Ramos (cell line): ENCODE data around the gene DNAH3.
"Not testable (repeated sequence)": the region's sequence is repeated elsewhere in the genome, so short reads cannot be mapped to it uniquely, and the experiment has no call there.

Experiments
- in situ Hi-C: fragments of 300-500 bp; cut with MboI; formaldehyde crosslinking; loops from one replicate; pipeline ENCODE4 v1.14.3; 2022; ENCODE audit warnings: low sequenced_read_pairs; ENCODE audit not compliant: unreplicated experiment

The DNAH3 gene

DNA sequence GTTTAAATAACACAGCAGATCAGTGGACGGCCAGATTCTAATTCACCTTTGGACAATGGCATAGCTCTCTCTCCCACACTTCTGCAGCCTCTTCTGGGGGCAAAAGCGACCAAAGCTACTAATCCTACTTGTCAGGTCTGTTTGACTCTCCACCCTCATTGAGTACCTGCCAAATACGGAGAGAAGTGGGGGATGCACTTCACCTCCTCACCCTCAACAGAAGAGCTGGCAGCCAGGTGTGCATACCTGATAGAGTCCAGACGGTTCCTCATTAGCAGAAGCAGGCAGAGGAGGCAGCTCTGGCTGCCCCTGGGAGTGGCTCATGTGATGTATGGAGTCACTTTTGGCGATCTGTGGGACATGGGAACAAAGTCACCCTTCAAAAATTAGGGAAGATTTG lies 4.9 kb downstream of the DNAH3 start:
- in situ Hi-C loops = no loop called here

DNA sequence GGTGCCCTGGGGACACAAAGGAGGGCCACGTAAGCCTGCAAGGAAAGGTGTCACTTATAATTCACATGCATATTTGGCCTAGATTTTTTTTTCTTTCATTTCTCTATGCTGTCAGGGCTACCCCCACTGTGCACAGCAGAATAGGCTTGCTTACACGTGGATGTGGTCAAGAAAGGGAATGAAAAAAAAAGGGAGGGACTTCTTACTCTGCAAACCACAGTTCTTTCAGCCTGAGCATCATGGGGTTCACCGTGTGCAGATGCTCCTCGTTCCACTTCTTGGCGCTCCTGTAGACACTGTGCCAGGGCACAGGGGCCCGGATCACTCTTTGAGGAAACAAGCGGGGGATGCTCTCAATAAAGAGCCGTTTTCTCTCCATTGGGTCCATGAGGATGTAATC lies 16.6 kb downstream of the DNAH3 start:
- in situ Hi-C loops = no loop called here

DNA sequence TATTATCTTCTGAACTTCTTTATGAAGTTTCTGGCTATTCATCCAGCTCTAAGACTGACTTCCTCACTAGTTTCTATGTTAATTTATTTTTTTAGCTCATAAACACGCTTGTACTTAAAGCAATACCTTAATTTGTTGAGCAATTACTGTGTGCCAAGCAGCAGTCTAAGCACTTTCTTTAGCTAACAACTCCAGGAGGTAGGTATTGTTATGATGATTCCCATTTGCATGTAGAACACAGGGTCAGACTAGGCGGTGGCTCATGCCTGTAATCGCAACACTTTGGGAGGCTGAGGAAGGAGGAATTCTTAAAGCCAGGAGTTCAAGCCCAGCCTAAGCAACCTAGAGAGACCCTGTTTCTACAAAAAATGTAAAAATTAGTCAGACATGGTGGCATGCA lies 19.8 kb downstream of the DNAH3 start:
- in situ Hi-C loops = no loop called here

DNA sequence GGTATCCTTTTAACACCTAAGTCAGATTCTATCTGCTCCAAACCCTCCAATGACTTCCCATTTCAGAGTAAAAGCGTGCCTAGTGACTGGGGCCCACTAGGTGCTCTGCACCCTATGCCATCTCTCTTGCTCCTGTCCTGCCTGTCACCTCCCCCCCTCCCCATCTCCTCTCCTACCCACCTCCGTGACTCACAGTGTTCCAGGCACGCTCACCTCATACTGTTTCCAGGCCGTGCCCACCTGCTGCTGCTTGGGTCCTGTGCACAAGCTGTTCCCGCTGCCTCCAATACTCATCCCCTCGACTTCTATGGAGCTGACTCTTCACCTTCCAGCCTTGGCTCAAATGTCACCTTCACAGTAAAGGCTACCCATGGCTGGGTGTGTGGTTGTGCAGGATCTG lies 21.7 kb downstream of the DNAH3 start:
- in situ Hi-C loops = no loop called here

DNA sequence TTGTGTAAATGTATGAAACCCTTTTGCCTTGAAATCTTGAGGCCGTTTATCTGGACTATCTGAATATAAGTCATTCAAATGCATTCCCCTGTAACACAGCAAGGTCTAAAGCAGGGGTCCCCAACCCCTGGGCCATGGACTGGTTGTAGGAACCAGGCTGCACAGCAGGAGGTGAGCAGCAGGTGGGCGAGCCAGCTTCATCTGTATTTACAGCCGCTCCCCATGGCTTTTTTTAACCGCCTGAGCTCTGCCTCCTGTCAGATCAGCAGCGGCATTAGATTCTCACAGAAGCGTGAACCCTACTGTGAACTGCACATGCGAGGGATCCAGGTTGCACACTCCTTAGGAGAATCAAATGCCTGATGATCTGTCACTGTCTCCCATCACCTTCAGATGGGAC lies 24.1 kb downstream of the DNAH3 start:
- in situ Hi-C loops = no loop called here

DNA sequence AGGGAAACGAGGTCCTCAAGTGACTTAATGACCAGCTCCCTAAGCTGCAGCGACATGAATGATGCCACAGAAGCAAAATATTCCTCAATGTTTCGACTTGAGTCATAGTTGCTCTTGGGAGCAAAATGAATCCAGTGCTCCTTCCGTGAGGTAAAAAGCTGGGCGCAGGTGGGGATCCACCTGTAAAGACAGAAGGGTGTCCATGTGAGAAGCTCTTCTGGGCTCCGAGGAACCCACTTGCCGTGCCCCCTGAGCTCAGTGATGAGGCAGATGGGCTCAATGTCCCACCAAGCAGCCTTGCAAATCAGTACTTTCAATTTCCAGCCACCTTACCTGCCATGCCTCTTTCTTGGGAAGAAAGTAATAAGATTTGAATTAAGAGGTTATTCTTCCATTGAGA lies 25.5 kb downstream of the DNAH3 start:
- in situ Hi-C loops = no loop called here

DNA sequence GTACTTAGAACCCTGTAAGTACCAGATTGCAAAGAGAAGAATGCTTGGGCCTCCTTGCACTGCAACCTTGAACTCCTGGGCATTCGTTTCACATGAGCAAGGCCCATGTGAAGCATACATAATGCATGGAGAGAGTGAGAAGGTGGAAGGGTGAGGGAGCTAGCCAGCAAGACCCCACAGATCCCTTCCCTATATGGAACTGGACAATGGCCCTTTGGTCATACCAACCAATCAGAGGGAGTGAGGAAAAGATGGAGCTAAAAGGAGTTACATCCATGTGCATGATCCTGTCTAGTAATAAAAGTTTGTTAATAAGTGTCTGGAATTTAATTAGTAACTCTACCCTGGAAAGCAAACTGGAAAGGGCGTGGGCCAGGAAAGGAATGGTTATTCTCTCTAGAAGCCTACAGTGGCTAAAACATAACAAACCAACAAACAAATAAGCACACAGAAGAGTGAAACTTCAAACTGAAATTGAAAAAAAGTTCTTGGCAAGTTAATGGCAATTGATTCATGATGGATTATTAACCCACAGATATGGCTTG lies 29.6 kb downstream of the DNAH3 start:
- in situ Hi-C loops = no loop called here

DNA sequence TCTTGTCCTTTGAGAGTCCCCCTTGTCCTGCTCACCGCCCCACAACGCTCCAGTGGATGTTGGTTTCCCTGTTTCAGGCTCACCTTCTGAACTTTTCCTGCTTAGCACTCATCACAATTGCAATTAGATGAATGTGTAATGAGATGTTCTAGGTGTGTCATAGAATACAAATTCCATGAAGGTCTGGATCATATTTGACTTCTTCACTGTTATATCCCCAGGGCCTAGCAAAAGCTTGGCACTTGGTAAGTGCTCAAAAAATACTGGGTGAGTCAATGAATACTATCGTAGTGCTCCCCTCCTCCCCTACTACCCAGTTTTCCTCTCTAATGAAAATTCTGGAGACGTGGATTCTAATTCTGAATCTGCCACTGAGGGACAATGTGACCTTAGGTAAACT lies 33.1 kb downstream of the DNAH3 start:
- in situ Hi-C loops = no loop called here

DNA sequence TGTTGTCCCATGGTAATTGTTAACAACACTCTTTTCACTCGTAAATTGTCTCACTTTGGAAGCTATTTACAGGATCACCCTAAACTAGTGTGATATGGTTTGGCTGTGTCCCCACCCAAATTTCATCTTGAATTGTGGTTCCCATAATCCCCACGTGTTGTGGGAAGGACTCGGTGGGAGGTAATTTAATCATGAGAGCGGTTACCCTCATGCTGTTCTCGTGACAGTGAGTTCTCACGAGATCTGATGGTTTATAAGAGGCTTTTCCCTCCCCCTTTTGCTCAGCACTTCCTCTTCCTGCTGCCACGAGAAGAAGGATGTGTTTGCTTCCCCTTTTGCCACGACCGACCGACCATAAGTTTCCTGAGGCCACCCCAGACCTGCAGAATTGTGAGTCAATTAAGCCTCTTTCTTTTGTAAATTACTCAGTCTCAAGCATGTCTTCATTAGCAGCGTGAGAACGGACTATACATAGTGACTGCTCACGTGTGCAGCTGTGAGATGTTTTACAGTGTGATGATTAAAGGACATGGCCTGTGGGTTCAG lies 34.4 kb downstream of the DNAH3 start:
- in situ Hi-C loops = no loop called here

DNA sequence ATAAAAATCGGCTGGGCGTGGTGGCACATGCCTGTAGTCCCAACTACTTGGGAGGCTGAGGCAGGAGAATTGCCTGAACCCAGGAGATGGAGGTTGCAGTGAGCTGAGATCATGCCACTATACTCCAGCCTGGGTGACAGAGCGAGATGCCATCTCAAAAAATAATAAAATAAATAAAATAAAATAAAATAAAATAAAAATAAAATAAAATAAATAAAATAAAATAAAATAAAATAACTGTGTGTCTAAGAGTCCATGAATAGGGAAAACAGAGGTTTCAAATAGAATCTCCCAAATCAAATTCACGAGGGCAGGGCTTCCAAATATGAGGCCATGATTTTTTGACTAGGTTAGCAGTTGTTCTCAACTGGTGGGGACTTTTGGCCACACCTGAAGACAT lies 35.1 kb downstream of the DNAH3 start:
- in situ Hi-C loops = not testable (repeated sequence)

DNA sequence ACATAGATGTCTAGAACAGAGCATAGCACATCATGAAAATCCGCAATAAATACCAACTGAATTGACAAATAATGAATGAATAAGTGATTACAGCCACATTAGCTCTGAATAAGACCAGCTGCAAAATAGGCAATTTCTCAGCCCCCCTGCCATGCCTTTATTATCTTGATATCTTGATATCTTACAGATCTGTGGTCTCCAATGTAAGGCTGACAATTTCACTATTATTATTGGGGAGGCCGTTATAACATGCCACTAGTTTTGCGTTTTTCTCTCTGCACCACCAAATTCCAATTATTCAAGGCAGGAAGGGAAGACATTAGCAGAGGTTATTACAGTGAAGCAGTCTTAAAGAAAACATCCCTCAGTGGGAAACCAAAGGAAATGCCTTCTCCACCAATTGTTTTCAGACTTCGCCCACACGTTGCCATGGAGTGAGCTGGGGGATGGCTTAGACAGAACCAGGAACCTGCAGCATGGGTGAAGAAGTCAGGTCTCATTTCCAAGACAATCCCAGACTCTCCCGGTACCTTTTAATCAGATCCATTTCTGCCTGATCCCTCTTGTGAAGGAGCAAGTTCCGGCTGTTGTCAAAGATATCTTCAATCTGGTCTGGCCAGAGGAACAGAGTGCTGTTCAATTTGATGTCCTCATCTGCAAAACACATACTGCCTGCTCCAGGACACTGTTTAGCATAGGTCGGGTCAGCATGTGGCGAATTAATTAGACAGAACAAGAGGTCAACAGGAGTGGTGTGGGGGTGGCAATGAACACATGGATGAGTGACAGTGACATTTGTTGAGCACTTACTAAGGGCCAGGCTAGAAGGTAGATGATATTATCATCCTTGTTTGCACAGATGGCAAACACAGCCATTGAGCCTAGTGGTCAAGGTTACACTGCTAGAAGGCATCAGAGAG lies 46.4 kb downstream of the DNAH3 start:
- in situ Hi-C loops = no loop called here

DNA sequence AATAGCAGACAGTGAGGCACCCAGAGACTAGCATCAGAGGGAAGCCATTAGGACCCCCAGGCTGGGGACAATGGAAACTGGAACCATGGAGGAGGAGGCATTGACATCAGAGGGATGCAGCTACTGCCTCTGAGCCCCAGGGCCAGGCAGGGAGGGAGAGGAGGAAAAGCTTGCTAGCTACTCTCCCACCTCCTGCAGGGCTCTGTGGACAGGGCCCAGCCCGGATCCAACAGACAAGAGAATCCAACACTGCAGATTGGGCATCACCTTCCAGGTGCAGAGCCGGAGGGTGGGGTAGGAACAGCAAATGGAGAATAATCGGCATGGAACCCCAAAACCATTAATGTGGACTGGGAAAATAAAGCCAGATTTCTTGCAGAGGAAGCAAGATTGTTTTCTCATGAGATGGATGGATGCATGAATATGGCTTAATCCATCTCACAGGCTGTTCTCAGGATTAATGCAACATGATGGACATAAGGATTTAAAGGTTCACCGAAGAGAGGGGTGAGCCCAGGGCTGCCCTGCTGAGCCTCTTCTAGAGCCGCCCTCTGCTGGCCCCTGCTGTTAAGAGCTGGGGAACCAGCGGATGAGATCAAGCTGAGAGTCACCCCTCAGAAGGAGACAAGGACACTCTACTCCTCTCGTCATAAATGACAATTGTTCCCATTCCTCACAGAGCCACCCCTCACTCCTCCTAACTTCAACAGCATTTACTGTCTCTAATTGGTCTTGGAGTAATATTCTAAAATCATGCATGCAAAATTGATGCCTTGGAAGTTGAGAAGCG lies 48.8 kb downstream of the DNAH3 start:
- in situ Hi-C loops = no loop called here

DNA sequence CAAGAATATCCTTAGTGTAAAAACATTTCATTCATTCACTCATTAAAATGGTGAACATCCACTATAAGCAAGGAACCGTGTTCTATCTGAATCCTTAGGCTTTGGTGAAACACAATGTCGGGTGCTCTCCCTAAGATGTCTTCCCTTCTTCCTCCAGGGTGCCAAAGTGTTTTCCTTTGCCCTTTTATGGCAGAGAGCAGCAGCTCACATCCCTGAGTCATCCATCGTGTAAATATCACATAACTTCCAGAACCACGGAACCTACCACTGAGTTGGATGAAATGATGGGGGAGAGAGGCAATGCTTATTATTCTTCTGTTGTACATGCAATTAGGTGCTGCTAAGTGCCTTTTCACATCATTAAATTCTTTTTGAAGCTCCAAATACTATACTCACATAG lies 50.2 kb downstream of the DNAH3 start:
- in situ Hi-C loops = no loop called here

DNA sequence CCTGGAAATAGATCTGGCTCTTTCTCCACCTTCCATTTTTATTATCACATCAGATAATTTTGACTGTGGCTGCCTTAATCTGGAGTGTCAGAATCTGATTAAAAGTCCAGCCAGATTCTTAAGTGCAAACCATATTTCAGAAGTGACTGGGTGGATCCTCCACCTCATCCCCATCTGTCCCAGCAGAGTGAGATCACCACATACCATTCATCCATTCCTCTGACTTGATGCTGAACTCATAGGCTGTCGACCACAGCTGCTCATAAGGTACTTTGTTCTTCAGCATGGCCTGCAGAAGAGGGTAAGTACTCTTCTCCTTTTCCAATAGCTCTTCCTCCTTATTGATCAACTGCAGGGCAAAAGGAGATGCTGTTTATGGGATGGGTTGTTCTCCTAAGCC lies 53.5 kb downstream of the DNAH3 start:
- in situ Hi-C loops = no loop called here

DNA sequence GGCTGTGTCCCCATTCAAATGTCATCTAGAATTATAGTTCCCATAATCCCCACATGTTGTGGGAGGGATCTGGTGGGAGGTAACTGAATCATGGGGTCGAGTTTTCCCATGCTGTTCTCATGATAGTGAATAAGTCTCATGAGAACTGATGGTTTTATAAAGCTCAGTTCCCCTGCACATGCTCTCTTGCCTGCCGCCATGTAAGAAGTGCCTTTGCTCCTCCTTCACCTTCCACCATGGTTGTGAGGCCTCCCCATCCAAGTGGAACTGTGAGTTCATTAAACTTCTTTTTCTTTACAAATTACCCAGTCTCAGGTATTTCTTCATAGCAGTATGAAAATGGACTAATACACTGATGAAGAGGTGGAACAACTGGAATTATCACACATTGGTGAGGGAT lies 55.9 kb downstream of the DNAH3 start:
- in situ Hi-C loops = not testable (repeated sequence)

DNA sequence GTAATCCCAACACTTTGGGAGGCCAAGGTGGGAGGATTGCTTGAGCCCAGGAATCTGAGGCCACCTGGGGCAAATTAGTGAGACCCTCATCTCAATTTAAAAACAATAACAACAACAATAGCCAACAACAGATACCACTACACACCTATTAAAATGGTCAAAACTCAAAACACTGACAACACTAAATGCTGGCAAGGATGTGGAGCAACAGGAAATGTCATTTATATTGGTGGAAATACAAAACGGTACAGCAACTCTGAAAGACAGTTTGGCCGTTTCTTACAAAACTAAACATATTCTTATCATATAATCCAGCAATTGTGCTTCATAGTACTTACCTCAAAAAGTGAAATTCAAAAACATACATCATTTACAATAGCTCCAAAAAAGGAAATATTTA lies 57.7 kb downstream of the DNAH3 start:
- in situ Hi-C loops = no loop called here

DNA sequence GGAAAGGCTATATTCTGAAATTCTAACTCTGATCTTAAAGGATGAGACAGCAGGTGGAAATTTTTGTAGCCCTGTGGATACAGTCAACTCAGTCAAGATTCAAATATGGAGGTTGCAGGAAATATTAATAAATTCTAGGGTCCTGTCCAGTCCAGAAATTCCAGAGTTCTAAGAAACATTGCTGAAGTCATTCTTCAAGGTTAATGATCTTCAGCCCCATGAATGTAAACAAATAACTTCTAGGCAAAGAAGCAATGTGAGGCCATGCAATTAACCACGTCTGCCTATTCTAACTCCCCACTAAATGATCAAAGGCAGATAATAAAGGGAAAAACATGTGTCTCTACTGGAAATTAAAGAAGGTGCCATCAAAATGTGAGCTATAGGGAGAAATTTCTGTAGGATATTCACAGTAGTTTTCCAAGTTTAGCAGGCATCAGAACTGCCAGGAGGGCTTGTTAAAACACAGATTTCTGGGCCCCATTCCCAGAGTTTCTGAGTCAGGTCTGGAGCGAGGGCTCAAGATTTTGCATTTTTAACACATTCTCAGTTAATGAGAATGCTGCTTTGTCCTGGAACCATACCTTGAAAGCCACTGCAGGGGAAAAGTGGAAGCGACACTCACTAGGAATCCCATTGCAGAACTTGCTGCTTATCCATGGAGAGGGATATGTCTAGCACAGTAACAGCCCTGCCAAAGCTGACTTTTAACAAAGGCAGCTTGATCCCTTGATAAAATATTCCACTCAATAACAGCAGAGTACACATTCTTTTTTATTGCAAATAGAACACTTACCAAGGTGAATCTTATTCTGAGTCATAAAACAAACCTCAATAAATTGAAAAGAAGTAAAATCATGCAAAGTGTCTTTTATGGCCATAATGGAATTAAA lies 61.8 kb downstream of the DNAH3 start:
- in situ Hi-C loops = no loop called here

DNA sequence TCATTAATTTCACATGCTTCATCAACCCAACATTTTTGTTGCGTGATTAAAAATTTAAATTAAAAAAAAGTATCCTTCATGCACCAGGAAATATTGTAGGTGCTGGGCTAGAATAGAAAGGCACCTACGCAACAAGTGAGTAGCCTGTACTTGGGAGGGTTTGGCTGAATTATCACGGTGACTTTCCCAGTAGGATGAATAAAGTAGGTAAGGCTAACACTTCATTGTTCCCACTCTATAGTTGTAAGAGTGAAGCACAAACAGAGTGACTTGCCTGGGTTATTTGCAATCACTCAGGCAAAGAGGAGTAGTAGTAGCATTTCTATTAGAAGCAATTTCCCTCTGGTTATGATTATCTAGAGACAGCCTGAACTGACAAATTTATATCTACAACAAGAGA lies 62.5 kb downstream of the DNAH3 start:
- in situ Hi-C loops = no loop called here

DNA sequence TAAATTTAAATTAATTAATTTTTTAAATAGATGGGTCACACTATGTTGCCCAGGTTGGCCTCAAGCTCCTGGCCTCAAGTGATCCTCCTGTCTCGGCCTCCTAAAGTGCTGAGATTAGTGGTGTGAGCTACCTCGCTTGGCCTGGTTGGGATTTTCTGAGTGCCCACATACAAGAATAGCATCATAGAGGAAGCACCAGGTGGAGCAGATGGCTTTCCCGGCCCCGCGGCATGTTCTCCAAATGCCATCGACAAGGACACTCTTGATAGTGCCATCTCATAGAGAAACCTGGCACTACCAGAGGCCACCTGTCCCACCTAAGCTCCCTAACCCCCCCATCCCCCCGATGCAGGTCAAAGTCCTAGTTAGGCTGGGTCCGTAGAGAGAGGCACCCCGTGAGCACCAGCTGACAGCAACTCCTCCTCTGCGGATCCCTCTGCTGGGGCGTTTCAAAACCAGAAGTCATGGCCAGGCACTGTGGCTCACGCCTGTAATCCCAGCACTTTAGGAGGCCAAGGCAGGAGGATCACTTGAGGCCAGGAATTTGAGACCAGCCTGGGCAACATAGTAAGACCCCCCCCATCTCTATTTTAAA lies 65.9 kb downstream of the DNAH3 start:
- in situ Hi-C loops = no loop called here
